Measurements from ENCODE around the gene VAV3. TPM values are rescaled to one million over a fixed set of nuclear protein-coding genes. Genes with fewer than 3 reads are reported as not detected.

The VAV3 gene
- total RNA-seq, 1 donor from 2014 or later = 0.12 TPM

GRCh38 chr1:107590087-107590486, 374.9 kb downstream of the VAV3 start:
- Mint-ChIP-seq H3K27ac (ENCODE audit: unreplicated experiment) (no peak overlapping the region), H3K9me3 (ENCODE audit: low read depth) (no peaks in the 10 kb centered on the region), H3K4me3 (ENCODE audit: unreplicated experiment) (no peak overlapping the region), H3K27me3 (ENCODE audit: low read depth) (no peaks in the 10 kb centered on the region), H3K36me3 (ENCODE audit: low read depth) (no peaks in the 10 kb centered on the region), H3K4me1 (ENCODE audit: low read depth) (no peaks in the 10 kb centered on the region)
- TF ChIP-seq CTCF (IDR thresholded peaks at IDR 0.05) = no peak
- DNase-seq (ENCODE audit: low spot score) = no peak

- H3K9me3 Mint-ChIP-seq (ENCODE audit: low read depth) = no peaks in the 10 kb centered on the region
- H3K4me1 Mint-ChIP-seq (ENCODE audit: low read depth) = no peaks in the 10 kb centered on the region
- no peak for DNase-seq (ENCODE audit: low spot score)
- H3K36me3 Mint-ChIP-seq (ENCODE audit: low read depth) = no peaks in the 10 kb centered on the region
- no peak overlapping the region for H3K27ac Mint-ChIP-seq (ENCODE audit: unreplicated experiment)
- H3K4me3 Mint-ChIP-seq (ENCODE audit: unreplicated experiment) = no peak overlapping the region
- no peaks in the 10 kb centered on the region for H3K27me3 Mint-ChIP-seq (ENCODE audit: low read depth)
- TF ChIP-seq CTCF (IDR thresholded peaks at IDR 0.05) = no peak
These were observed 376.7 kb downstream of the VAV3 start for GRCh38 chr1:107588321-107588720.

GRCh38 chr1:107575226-107575625, 389.8 kb downstream of the VAV3 start:
- peaks cover 5% of the 10 kb centered on the region for H3K27me3 Mint-ChIP-seq (ENCODE audit: low read depth)

GRCh38 chr1:107574044-107574443, 390.9 kb downstream of the VAV3 start:
- TF ChIP-seq CTCF (IDR thresholded peaks at IDR 0.05) = no peak
- peaks cover 6% of the 10 kb centered on the region for H3K9me3 Mint-ChIP-seq (ENCODE audit: low read depth)
- H3K27ac Mint-ChIP-seq (ENCODE audit: unreplicated experiment) = no peak overlapping the region
- H3K27me3 Mint-ChIP-seq (ENCODE audit: low read depth) = no peaks in the 10 kb centered on the region
- no peak for DNase-seq (ENCODE audit: low spot score)
- no peak overlapping the region for H3K4me3 Mint-ChIP-seq (ENCODE audit: unreplicated experiment)
- no peaks in the 10 kb centered on the region for H3K36me3 Mint-ChIP-seq (ENCODE audit: low read depth)
- H3K4me1 Mint-ChIP-seq (ENCODE audit: low read depth) = peaks cover 4% of the 10 kb centered on the region

More at GRCh38 chr1:107575226-107575625, 389.8 kb downstream of the VAV3 start:
- H3K4me3 Mint-ChIP-seq (ENCODE audit: unreplicated experiment) = no peak overlapping the region
- no peak for TF ChIP-seq CTCF (IDR thresholded peaks at IDR 0.05)
- peaks cover 4% of the 10 kb centered on the region for H3K4me1 Mint-ChIP-seq (ENCODE audit: low read depth)
- H3K36me3 Mint-ChIP-seq (ENCODE audit: low read depth) = no peaks in the 10 kb centered on the region
- DNase-seq (ENCODE audit: low spot score) = no peak
- no peak overlapping the region for H3K27ac Mint-ChIP-seq (ENCODE audit: unreplicated experiment)
- H3K9me3 Mint-ChIP-seq (ENCODE audit: low read depth) = no peaks in the 10 kb centered on the region

GRCh38 chr1:107572674-107573211, 392.2 kb downstream of the VAV3 start:
- DNase-seq (ENCODE audit: low spot score) = no peak
- no peaks in the 10 kb centered on the region for H3K27me3 Mint-ChIP-seq (ENCODE audit: low read depth)
- TF ChIP-seq CTCF (IDR thresholded peaks at IDR 0.05) = no peak
- H3K4me3 Mint-ChIP-seq (ENCODE audit: unreplicated experiment) = no peak overlapping the region
- H3K27ac Mint-ChIP-seq (ENCODE audit: unreplicated experiment) = no peak overlapping the region
- peaks cover 4% of the 10 kb centered on the region for H3K4me1 Mint-ChIP-seq (ENCODE audit: low read depth)
- H3K36me3 Mint-ChIP-seq (ENCODE audit: low read depth) = no peaks in the 10 kb centered on the region
- H3K9me3 Mint-ChIP-seq (ENCODE audit: low read depth) = peaks cover 6% of the 10 kb centered on the region
